Middle frontal gyrus (tissue), 1 donor: Measurements from ENCODE around the gene ATP8B4.

Experiments used
- DNase-seq: peaks from one replicate; pipeline ENCODE4 v3.0.0-alpha.2; 2015; ENCODE audit warnings: low spot score; ENCODE audit errors: extremely low spot score

The ATP8B4 gene

GRCh38 chr15:50064673-50065072, 54.4 kb downstream of the ATP8B4 start:
- no peak for DNase-seq

GRCh38 chr15:50063226-50063625, 55.8 kb downstream of the ATP8B4 start:
- no peak for DNase-seq

GRCh38 chr15:50061503-50061902, 57.5 kb downstream of the ATP8B4 start:
- DNase-seq: no peak

GRCh38 chr15:50059883-50060282, 59.1 kb downstream of the ATP8B4 start:
- no peak for DNase-seq

- DNase-seq: no peak
Observed at GRCh38 chr15:50059203-50059772, 59.7 kb downstream of the ATP8B4 start.

GRCh38 chr15:50057905-50058639, 61.0 kb downstream of the ATP8B4 start:
- peak; percentile 15 for DNase-seq

GRCh38 chr15:50057196-50057595, 61.8 kb downstream of the ATP8B4 start:
- DNase-seq: no peak

- DNase-seq: no peak
Observed at GRCh38 chr15:50055750-50056157, 63.3 kb downstream of the ATP8B4 start.

GRCh38 chr15:50055332-50055731, 63.7 kb downstream of the ATP8B4 start:
- no peak for DNase-seq

- no peak for DNase-seq
Observed at GRCh38 chr15:50053055-50053856, 65.8 kb downstream of the ATP8B4 start.

- DNase-seq: peak; percentile 69
Observed at GRCh38 chr15:50051811-50052419, 67.1 kb downstream of the ATP8B4 start.

GRCh38 chr15:50050986-50051743, 67.9 kb downstream of the ATP8B4 start:
- no peak for DNase-seq

GRCh38 chr15:50049871-50050270, 69.2 kb downstream of the ATP8B4 start:
- no peak for DNase-seq

- DNase-seq: no peak
Observed at GRCh38 chr15:50046867-50047266, 72.2 kb downstream of the ATP8B4 start.

GRCh38 chr15:50046159-50046558, 72.9 kb downstream of the ATP8B4 start:
- DNase-seq: no peak

- no peak for DNase-seq
Observed at GRCh38 chr15:50044904-50045303, 74.1 kb downstream of the ATP8B4 start.

GRCh38 chr15:50044406-50044805, 74.6 kb downstream of the ATP8B4 start:
- no peak for DNase-seq

- DNase-seq: no peak
Observed at GRCh38 chr15:50042775-50043174, 76.3 kb downstream of the ATP8B4 start.

- no peak for DNase-seq
Observed at GRCh38 chr15:50030456-50030855, 88.6 kb downstream of the ATP8B4 start.

GRCh38 chr15:50028326-50028725, 90.7 kb downstream of the ATP8B4 start:
- DNase-seq: no peak

GRCh38 chr15:50024281-50024680, 94.8 kb downstream of the ATP8B4 start:
- no peak for DNase-seq
